Activated CD4-positive, alpha-beta memory T cell treated with anti-CD3 and anti-CD28 coated beads for 36 hours (primary cell): ENCODE measurements around the gene GNL2. TPM values are rescaled to one million over a fixed set of nuclear protein-coding genes. Genes with fewer than 3 reads are reported as not detected.
"Not testable (repeated sequence)": the region's sequence is repeated elsewhere in the genome, so short reads cannot be mapped to it uniquely, and the experiment has no call there.

Experiments used
- CTCF ChIA-PET: fragments of 350-600 bp; sonication (Branson Sonifier 250); formaldehyde crosslinking; loops from one replicate; lab custom pipeline; 2021; ENCODE audit warnings: antibody characterized with exemption, inconsistent platforms; lab: Charles Lee
- POLR2A ChIA-PET: fragments of 350-600 bp; sonication (Branson Sonifier 250); formaldehyde crosslinking; loops from one replicate; lab custom pipeline; 2021; ENCODE audit warnings: antibody characterized with exemption; lab: Charles Lee
- DNase-seq: peaks from one replicate; pipeline ENCODE4 v3.0.0-alpha.2; 2020
- H3K27ac Mint-ChIP-seq: one replicate; pipeline ENCODE4 v1.8.0; 2021; ENCODE audit warnings: mixed read lengths
- H3K27me3 Mint-ChIP-seq: one replicate; pipeline ENCODE4 v1.8.0; 2021; ENCODE audit warnings: mixed read lengths
- H3K36me3 Mint-ChIP-seq: one replicate; pipeline ENCODE4 v1.8.0; 2021; ENCODE audit warnings: mixed read lengths
- H3K4me1 Mint-ChIP-seq: one replicate; pipeline ENCODE4 v1.8.0; 2021; ENCODE audit warnings: low read depth, mixed read lengths
- H3K4me3 Mint-ChIP-seq: one replicate; pipeline ENCODE4 v1.8.0; 2021; ENCODE audit warnings: mild to moderate bottlenecking, mixed read lengths
- H3K9me3 Mint-ChIP-seq: one replicate; pipeline ENCODE4 v1.8.0; 2021; ENCODE audit warnings: mixed read lengths
- intact Hi-C: fragments of 100-400 bp; cut with micrococcal nuclease; formaldehyde crosslinking; loops from one replicate; pipeline ENCODE4 v1.15.1; 2023
- total RNA-seq, 2 experiments: library from RNA; stranded (reverse); gene quantifications; one replicate each; pipeline ENCODE4 v1.2.3, GENCODE V29; 2021

The GNL2 gene
- total RNA-seq, 2 experiments from 2014 or later: 70.7 to 71.2 TPM

GRCh38 chr1:37605061-37605650 lies 9.4 kb upstream of the GNL2 start:
- Mint-ChIP-seq H3K36me3 (no peaks in the 10 kb centered on the region), H3K27me3 (no peaks in the 10 kb centered on the region), H3K4me1 (no peaks in the 10 kb centered on the region), H3K9me3 (no peaks in the 10 kb centered on the region), H3K27ac (no peak overlapping the region), H3K4me3 (no peak overlapping the region)
- CTCF ChIA-PET: interaction anchor here (9.9 kb wide), 1 partner anchor 73 kb away, joined by 220 read pairs; no protein-coding TSS in a partner anchor
- DNase-seq: no peak
- POLR2A ChIA-PET: no interaction called here
- intact Hi-C loops: no loop called here

GRCh38 chr1:37602750-37603694 lies 7.3 kb upstream of the GNL2 start:
- CTCF ChIA-PET: interaction anchor here (0.5 to 9.9 kb wide), 33 partner anchors 9 to 281 kb away, joined by 3 to 220 read pairs (median 4); partner anchors contain the start of genes DNALI1 and MTF1
- Mint-ChIP-seq H3K4me3 (no peak overlapping the region), H3K27me3 (no peaks in the 10 kb centered on the region), H3K4me1 (no peaks in the 10 kb centered on the region), H3K27ac (no peak overlapping the region), H3K36me3 (no peaks in the 10 kb centered on the region), H3K9me3 (no peaks in the 10 kb centered on the region)
- intact Hi-C loops: loop anchor here (1.0 kb wide), 1 partner anchor 79 kb away; no protein-coding TSS in a partner anchor
- POLR2A ChIA-PET: no interaction called here
- peak; percentile 46 for DNase-seq

- intact Hi-C loops: no loop called here
- POLR2A ChIA-PET: no interaction called here
- no peaks in the 10 kb centered on the region for H3K27me3 Mint-ChIP-seq
- H3K36me3 Mint-ChIP-seq: no peaks in the 10 kb centered on the region
- H3K27ac Mint-ChIP-seq: no peak overlapping the region
- CTCF ChIA-PET: interaction anchor here (2.3 to 9.9 kb wide), 2 partner anchors 17 to 77 kb away, joined by 8 to 220 read pairs; no protein-coding TSS in a partner anchor
- peaks cover 4% of the 10 kb centered on the region for H3K4me1 Mint-ChIP-seq
- no peaks in the 10 kb centered on the region for H3K9me3 Mint-ChIP-seq
- H3K4me3 Mint-ChIP-seq: no peak overlapping the region
- no peak for DNase-seq
These were observed 5.7 kb upstream of the GNL2 start for GRCh38 chr1:37601441-37601840.

GRCh38 chr1:37599940-37600339 lies 4.2 kb upstream of the GNL2 start:
- DNase-seq: no peak
- Mint-ChIP-seq H3K36me3 (peaks cover 6% of the 10 kb centered on the region), H3K4me3 (no peak overlapping the region), H3K27me3 (no peaks in the 10 kb centered on the region), H3K4me1 (peaks cover 16% of the 10 kb centered on the region), H3K27ac (no peak overlapping the region), H3K9me3 (no peaks in the 10 kb centered on the region)
- intact Hi-C loops: loop anchor here (5.0 kb wide), 1 partner anchor 123 kb away; no protein-coding TSS in a partner anchor
- ChIA-PET CTCF (interaction anchor here (1.0 to 9.9 kb wide), 2 partner anchors 78 to 260 kb away, joined by 4 to 220 read pairs; no protein-coding TSS in a partner anchor), POLR2A (no interaction called here)

- no peak for DNase-seq
- intact Hi-C loops: loop anchor here (5.0 kb wide), 1 partner anchor 119 kb away; no protein-coding TSS in a partner anchor
- Mint-ChIP-seq H3K36me3 (peaks cover 18% of the 10 kb centered on the region), H3K27me3 (no peaks in the 10 kb centered on the region), H3K4me3 (peak overlapping the region; percentile 100), H3K27ac (peak overlapping the region; percentile 98), H3K4me1 (peaks cover 37% of the 10 kb centered on the region), H3K9me3 (no peaks in the 10 kb centered on the region)
- ChIA-PET POLR2A (interaction anchor here (1.0 to 1.8 kb wide), 5 partner anchors 14 to 117 kb away, joined by 3 to 5 read pairs (median 4); partner anchors contain the start of genes CDCA8 and MEAF6), CTCF (interaction anchor here (0.7 to 1.4 kb wide), 4 partner anchors 82 to 94 kb away, joined by 3 to 7 read pairs (median 5); partner anchors contain the start of gene MEAF6)
These were observed 488 bp upstream of the GNL2 start for GRCh38 chr1:37596182-37596667.

DNA sequence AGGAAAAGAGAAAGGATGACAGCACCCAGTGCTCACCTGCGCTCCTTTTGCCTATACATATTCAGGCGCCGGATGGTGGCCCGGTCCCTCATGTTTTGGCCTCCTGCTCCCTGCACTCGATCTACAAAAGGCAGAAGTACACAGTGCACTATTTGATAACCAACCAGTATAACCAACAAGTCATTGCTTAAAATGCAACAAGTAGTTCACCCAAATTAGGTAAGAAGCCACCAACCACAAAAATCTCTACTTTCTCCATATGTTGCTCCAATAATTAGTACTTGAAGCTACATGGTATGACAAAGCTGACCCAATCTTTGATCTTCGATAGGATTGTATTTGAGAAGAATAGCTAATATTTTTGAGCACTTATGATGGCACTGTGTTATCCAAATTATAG lies 2.0 kb downstream of the GNL2 start:
- intact Hi-C loops: loop anchor here (2.0 kb wide), 2 partner anchors 89 to 99 kb away; partner anchors contain the start of gene CDCA8
- Mint-ChIP-seq H3K27ac (peak overlapping the region; percentile 6), H3K27me3 (no peaks in the 10 kb centered on the region), H3K4me1 (peaks cover 45% of the 10 kb centered on the region), H3K36me3 (peaks cover 34% of the 10 kb centered on the region), H3K4me3 (no peak overlapping the region), H3K9me3 (no peaks in the 10 kb centered on the region)
- CTCF ChIA-PET: interaction anchor here (0.9 kb wide), 1 partner anchor 9 kb away, joined by 3 read pairs; no protein-coding TSS in a partner anchor
- POLR2A ChIA-PET: no interaction called here
- DNase-seq: no peak

GRCh38 chr1:37588939-37589338 lies 6.8 kb downstream of the GNL2 start:
- Mint-ChIP-seq H3K36me3 (peaks cover 48% of the 10 kb centered on the region), H3K4me3 (no peak overlapping the region), H3K4me1 (peaks cover 31% of the 10 kb centered on the region), H3K9me3 (no peaks in the 10 kb centered on the region), H3K27ac (peak overlapping the region; percentile 49), H3K27me3 (no peaks in the 10 kb centered on the region)
- no peak for DNase-seq
- CTCF ChIA-PET: interaction anchor here (1.0 kb wide), 1 partner anchor 14 kb away, joined by 4 read pairs; no protein-coding TSS in a partner anchor
- POLR2A ChIA-PET: interaction anchor here (0.9 kb wide), 1 partner anchor 13 kb away, joined by 4 read pairs; no protein-coding TSS in a partner anchor
- intact Hi-C loops: loop anchor here (1.0 kb wide), 1 partner anchor 13 kb away; no protein-coding TSS in a partner anchor

GRCh38 chr1:37584544-37584943 lies 11.2 kb downstream of the GNL2 start:
- H3K9me3 Mint-ChIP-seq, POLR2A ChIA-PET, intact Hi-C loops, H3K27ac Mint-ChIP-seq, DNase-seq, H3K27me3 Mint-ChIP-seq, H3K4me3 Mint-ChIP-seq: not testable (repeated sequence)
- peaks cover 13% of the 10 kb centered on the region for H3K4me1 Mint-ChIP-seq
- CTCF ChIA-PET: interaction anchor here (2.9 kb wide), 1 partner anchor 18 kb away, joined by 18 read pairs; no protein-coding TSS in a partner anchor
- H3K36me3 Mint-ChIP-seq: peaks cover 51% of the 10 kb centered on the region

GRCh38 chr1:37575692-37576091 lies 20.0 kb downstream of the GNL2 start:
- POLR2A ChIA-PET: interaction anchor here (0.7 to 2.3 kb wide), 8 partner anchors 12 to 117 kb away, joined by 3 to 10 read pairs (median 3); partner anchors contain the start of genes CDCA8 and MEAF6

GRCh38 chr1:37574834-37575480 lies 20.8 kb downstream of the GNL2 start:
- intact Hi-C loops: loop anchor here (5.0 kb wide), 2 partner anchors 117 to 292 kb away; partner anchors contain the start of gene CDCA8
- peak; percentile 17 for DNase-seq
- H3K4me1 Mint-ChIP-seq: peaks cover 61% of the 10 kb centered on the region

More at GRCh38 chr1:37575692-37576091, 20.0 kb downstream of the GNL2 start:
- Mint-ChIP-seq H3K9me3 (no peaks in the 10 kb centered on the region), H3K4me3 (no peak overlapping the region), H3K4me1 (peaks cover 58% of the 10 kb centered on the region), H3K27ac (peak overlapping the region; percentile 76), H3K27me3 (no peaks in the 10 kb centered on the region), H3K36me3 (peaks cover 70% of the 10 kb centered on the region)
- no peak for DNase-seq
- intact Hi-C loops: loop anchor here (1.0 to 5.0 kb wide), 4 partner anchors 14 to 292 kb away; partner anchors contain the start of gene CDCA8
- CTCF ChIA-PET: interaction anchor here (0.8 to 1.2 kb wide), 3 partner anchors 10 to 116 kb away, joined by 3 read pairs; no protein-coding TSS in a partner anchor

More at GRCh38 chr1:37574834-37575480, 20.8 kb downstream of the GNL2 start:
- ChIA-PET CTCF (interaction anchor here (0.5 to 0.9 kb wide), 3 partner anchors 19 to 116 kb away, joined by 3 to 4 read pairs (median 3); no protein-coding TSS in a partner anchor), POLR2A (interaction anchor here (0.8 to 2.3 kb wide), 6 partner anchors 14 to 100 kb away, joined by 3 to 10 read pairs (median 4); no protein-coding TSS in a partner anchor)
- Mint-ChIP-seq H3K36me3 (peaks cover 71% of the 10 kb centered on the region), H3K27me3 (no peaks in the 10 kb centered on the region), H3K9me3 (no peaks in the 10 kb centered on the region), H3K4me3 (no peak overlapping the region), H3K27ac (peak overlapping the region; percentile 76)
